HCT116 (cell line): ENCODE results near the gene ATP2B1.

ENCODE experiments used
- ATF3 ChIP-seq: IDR thresholded peaks from 2 replicates; pipeline ENCODE4 v1.6.1; 2012
- CEBPB ChIP-seq: IDR thresholded peaks from 2 replicates; pipeline ENCODE4 v1.6.1; 2012; ENCODE audit warnings: low read depth
- EZH2phosphoT487 ChIP-seq: fragments of 200-600 bp; IDR thresholded peaks from 2 replicates; pipeline ENCODE4 v1.6.1; 2018; ENCODE audit warnings: antibody characterized with exemption, borderline replicate concordance
- FOSL1 ChIP-seq: IDR thresholded peaks from 2 replicates; pipeline ENCODE4 v1.6.1; 2012; ENCODE audit warnings: low read depth
- POLR2A ChIP-seq: IDR thresholded peaks from 2 replicates; pipeline ENCODE4 v1.7.0; 2011; ENCODE audit warnings: borderline replicate concordance; ENCODE audit not compliant: insufficient read depth, insufficient read length; ENCODE audit errors: extremely low read depth
- POLR2AphosphoS5 ChIP-seq: IDR thresholded peaks from 2 replicates; pipeline ENCODE4 v1.6.1; 2011; ENCODE audit warnings: mild to moderate bottlenecking, low read depth, low read length, moderate library complexity
- REST ChIP-seq: IDR thresholded peaks from 2 replicates; pipeline ENCODE4 v1.6.1; 2012; ENCODE audit warnings: low read depth
- SP1 ChIP-seq: IDR thresholded peaks from 2 replicates; pipeline ENCODE4 v1.6.1; 2012; ENCODE audit warnings: low read depth
- SRF ChIP-seq: IDR thresholded peaks from 2 replicates; pipeline ENCODE4 v1.6.1; 2012; ENCODE audit warnings: low read depth
- TCF7L2 ChIP-seq: IDR thresholded peaks from 2 replicates; pipeline ENCODE4 v1.7.0; 2011; ENCODE audit warnings: borderline replicate concordance, inconsistent platforms; ENCODE audit not compliant: insufficient read depth, insufficient read length; ENCODE audit errors: extremely low read depth
- YY1 ChIP-seq: IDR thresholded peaks from 2 replicates; pipeline ENCODE4 v1.6.1; 2011; ENCODE audit warnings: low read length, low read depth, moderate library complexity, mild to moderate bottlenecking; ENCODE audit not compliant: insufficient replicate concordance; ENCODE audit errors: extremely low read depth
- TF ChIP-seq, protein P1 (sequence below), 3 experiments: fragments of 200-600 bp in 1 of 3; sonication (generic) in 1 of 3; IDR thresholded peaks in 2 of 3; conservative IDR thresholded peaks in 1 of 3; 2 replicates each; pipeline ENCODE4 v1.5.1; 2012 to 2017; ENCODE audit warnings: low read depth in 2 of 3, low read length in 2 of 3, antibody characterized with exemption in 1 of 3, borderline replicate concordance in 1 of 3, control low read depth in 1 of 3, mild to moderate bottlenecking in 1 of 3, mixed read lengths in 1 of 3, mixed run types in 1 of 3, moderate library complexity in 1 of 3; ENCODE audit not compliant: insufficient read depth in 1 of 3

- no peak for TF ChIP-seq POLR2A
- no peak for TF ChIP-seq POLR2AphosphoS5
- TF ChIP-seq REST, result no peak
- TF ChIP-seq, protein P1, sequence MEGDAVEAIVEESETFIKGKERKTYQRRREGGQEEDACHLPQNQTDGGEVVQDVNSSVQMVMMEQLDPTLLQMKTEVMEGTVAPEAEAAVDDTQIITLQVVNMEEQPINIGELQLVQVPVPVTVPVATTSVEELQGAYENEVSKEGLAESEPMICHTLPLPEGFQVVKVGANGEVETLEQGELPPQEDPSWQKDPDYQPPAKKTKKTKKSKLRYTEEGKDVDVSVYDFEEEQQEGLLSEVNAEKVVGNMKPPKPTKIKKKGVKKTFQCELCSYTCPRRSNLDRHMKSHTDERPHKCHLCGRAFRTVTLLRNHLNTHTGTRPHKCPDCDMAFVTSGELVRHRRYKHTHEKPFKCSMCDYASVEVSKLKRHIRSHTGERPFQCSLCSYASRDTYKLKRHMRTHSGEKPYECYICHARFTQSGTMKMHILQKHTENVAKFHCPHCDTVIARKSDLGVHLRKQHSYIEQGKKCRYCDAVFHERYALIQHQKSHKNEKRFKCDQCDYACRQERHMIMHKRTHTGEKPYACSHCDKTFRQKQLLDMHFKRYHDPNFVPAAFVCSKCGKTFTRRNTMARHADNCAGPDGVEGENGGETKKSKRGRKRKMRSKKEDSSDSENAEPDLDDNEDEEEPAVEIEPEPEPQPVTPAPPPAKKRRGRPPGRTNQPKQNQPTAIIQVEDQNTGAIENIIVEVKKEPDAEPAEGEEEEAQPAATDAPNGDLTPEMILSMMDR (IDR thresholded peaks at IDR 0.05 in 2 of 3, conservative IDR thresholded peaks at IDR 0.05 in 1 of 3; ENCODE audit: borderline replicate concordance in 1 of 3, insufficient read depth in 1 of 3, low read depth in 2 of 3, low read length in 2 of 3), result no peak
- TF ChIP-seq TCF7L2, result no peak
- no peak for TF ChIP-seq EZH2phosphoT487
- no peak for TF ChIP-seq YY1
- TF ChIP-seq SRF, result no peak
- TF ChIP-seq FOSL1, result no peak
- TF ChIP-seq CEBPB, result no peak
- TF ChIP-seq SP1, result no peak
- TF ChIP-seq ATF3, result no peak
Observed at GRCh38 chr12:89709995-89710872, 1.6 kb upstream of the ATP2B1 start.
